CD4-positive, alpha-beta T cell treated with Interleukin-17A for 1 hour (primary cell): Measurements from ENCODE around the gene DGKQ.

ENCODE experiments used
- DNase-seq: peaks from one replicate; pipeline ENCODE4 v3.0.0-alpha.2; 2020

DGKQ gene

DNA sequence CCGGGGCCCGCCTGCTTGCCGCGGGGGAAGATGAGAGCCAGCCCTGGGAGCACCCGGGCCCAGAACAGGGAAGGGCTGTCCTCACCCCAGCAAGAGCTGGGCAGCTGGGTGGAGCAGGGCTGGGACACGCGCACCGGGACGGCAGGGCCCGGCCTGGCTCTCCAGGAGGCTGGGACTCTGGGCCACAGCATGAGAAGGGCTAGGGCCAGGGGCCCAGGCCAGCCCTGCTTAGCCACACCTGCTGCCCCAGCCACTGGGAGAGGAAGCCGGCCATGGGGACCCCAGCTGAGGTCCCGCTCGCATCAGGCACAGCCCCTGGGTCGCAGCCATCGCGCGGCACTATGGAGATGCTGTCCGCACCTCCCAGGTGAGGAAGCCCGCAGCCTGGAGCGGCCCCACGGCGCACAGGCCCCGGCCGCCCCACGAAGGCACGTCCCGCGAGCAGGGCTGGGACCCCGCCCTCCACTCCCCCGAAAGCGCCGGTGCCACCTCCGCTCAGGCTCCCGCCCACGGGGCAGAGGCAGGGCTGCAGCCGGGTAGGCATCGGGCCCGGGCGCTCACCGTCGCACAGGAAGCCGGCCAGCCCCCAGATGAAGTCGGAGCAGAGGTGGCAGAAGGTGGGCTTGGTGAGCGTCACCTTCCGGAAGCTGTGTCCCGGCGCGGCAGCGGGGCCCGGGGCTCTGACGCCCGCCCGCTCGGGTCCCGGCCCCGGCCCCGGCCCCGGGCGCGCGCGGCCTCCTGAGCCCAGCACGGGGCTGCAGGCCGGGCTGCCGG, 531 bp downstream of the DGKQ start:
- peak; percentile 67 for DNase-seq

DNA sequence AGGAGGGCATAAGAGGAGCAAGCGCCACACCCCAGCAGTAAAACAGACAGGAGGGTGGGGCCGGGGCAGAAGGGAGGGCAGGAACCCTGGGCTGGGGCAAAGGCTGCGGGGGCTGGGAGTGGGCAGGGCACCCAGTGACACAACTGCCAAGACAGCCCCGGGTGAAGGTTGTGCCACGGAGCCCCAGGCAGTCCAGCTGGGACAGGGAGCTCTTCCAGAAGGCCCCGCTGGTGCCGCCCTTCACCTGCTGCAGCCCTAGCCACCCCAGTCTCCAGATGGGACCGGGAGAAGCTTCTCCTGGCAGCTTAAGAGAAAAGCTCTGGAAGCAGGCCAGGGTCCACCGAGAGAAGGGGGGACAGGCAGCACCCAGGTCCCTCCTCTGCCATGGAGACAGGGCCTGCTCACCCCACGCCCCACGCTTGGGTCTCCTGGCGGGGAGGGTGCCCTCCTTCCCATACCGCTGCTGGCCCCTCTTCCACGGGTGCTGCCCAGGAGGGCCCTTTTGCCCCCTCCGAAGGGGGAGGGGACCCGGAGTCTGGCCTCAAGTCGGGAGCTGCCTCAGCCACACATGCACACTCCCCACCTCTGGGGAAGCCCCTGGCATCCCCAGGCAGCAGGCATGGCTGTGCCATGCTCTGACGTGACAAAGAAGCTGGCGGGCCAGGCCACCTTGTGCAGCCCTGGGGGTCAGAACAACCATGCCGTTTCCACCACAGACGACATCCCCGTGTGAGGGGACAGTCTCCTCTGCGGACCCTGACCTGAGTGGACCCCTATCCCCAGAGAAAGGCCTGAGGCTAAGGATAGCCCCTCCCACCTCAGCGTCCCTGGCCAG, 1.5 kb downstream of the DGKQ start:
- no peak for DNase-seq

DNA sequence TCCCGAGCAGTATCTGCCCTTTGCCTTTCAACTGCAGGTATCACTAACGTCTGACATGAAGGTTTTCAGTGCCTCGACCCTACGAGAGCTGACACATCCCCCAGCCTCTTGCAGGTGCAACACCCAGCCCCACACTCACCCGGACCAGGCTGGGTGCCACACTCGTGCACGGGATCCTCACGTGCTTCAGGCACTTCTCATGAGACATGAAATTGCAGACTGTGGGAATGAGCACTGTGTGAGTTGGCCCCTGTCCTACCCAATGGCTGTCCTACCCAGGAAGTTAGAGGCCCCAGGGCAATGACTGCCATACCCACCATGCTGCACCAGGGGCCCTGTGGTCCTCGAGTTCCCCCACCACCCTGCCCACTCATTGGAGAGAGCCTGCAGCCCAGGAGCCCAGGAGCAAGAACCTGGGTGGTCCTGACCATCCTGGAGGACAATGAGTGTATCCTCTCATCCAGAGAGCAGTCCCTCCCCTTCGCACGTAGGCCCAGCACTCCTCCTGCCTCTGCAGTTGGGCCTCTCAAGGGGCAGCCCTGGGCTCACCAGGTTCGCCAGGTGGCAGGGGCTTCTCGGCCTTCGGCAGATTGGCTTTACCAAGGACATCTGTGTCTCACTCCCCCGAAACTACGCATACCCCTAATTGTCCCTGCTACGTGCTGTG, 2.4 kb downstream of the DGKQ start:
- DNase-seq, result peak; percentile 5

DNA sequence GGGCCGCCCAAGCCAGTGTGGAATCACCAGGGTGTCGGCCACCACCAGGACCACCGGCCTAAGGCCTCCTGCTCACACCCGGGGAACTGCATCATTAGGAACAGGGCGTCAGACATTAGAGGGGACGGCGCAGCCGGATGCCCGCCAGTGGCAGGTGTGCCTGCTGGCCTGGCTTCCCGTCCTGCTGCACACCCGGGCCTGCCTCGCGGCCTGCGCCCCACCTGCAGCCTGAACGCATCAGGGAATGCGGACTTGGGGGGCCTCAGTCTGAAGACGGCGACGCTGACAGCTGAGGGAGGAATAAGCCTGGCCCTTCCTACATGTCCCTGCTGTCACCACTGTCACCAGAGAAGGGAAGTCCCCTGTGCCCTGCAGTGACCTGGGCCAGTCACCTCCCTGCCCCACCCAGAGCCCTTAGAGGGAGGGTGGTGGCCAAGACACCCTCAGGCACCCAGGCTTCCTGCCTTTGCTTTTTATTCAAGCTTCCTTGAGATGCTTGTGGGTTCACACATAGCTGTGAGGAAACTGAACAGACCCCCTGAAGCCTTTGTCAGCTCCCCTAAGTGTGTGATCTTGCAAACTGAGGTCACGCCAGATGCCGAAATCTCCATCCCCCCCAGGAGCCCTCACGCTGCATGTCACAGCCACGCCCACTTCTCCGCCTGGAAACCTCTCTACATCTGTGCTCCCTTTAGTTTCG, 3.2 kb downstream of the DGKQ start:
- DNase-seq, result peak; percentile 80

DNA sequence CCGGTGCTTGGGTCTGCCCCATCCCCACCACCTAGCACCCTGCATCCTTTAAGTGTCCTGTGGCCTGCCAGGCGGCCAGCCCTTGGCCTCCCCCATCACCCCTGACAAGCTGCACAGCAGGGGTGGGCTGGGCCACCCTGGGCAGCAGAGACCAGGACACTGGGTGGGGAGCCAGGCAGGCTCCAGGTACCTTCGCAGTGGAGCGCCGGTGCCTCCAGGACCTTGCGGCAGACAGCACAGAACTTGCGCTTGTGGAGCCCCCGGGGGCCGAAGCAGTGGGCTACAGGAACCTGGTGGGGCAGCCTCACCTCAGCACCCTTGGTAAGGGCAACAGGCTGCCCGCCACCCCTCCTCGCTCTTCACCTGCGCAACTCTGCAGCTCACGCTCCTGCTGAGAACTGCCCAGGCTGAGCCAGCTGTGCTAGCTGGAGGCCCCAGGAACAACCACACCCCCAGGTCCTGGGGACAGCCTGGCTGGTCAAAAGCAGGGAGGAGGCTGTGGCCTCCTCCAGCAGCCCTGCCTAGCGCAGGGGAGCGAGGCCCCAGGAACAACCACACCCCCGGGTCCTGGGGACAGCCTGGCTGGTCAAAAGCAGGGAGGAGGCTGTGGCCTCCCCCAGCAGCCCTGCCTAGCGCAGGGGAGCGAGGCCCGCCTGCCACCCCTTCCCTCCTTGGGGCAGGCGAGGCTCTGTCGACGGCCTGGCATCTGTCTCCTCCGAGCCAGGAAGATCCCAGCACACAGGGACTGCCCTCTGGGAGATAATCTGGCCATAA, 4.6 kb downstream of the DGKQ start:
- DNase-seq, result no peak

DNA sequence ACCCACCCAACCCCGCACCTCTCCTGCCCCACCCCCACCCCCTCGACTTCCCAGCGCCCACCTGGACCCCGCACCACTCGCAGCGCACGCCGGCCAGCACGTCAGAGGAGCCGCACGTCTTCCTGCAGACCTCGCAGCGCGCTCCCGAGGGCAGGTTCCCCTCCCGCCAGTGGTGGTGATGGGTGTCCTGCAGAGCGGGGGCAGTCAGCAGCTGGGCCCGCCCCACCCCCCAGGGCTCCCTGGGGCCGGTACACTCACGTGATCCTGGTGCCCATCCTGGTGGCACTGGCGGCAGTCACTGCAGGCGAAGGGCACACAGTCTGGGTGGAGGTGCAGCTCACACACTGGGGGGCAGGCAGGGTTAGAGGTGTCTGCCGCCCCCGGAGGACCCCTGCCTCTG, 5.1 kb downstream of the DGKQ start:
- DNase-seq, result no peak

DNA sequence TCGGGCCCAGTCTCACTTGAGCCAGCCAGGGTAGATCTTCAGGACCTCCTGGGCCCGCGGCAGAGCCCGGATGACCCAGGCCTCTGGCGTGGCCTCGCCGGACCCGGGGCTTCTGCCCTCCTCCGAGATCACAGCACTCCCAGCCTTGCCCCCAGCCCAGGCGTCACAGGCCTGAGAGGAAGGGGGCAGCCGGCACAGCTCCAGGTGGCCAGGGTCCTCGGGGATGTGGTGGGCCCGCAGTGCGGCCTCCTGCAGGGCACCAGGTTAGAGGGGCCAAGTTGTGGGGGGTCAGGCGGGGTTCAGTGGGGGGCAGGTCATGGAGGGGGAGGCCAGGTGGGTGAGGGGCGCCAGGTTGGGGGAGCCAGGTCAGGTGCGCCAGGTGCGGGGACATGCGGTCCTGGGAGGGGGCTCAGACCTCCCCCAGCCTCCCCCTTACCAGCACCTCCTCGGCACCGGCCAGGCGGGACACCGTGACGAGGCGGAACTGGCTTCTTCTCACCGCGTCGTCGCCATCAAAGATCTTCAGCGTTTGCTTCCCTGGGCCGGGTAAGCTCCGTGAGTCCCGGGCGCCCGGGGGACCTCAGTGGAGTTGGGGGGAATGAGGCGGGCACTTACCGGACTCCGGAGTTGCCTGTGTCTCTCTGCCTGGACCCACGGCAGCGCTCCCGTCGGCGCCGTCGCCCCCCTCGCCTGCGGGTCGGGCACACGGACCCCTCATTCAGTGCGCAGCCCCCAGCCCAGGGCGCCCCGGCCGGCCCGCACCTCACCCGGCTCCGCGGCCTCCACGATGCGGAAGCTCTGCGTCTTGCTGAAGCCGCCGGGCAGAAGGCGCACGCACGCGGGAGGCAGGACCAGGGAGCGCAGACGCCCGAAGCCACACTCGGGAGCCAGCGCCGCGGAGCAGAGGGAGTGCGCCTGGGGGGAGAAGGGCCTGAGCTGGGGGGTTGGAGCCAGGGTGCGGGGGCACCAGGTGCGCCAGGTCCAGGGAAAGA, 6.0 kb downstream of the DGKQ start:
- DNase-seq, result no peak

DNA sequence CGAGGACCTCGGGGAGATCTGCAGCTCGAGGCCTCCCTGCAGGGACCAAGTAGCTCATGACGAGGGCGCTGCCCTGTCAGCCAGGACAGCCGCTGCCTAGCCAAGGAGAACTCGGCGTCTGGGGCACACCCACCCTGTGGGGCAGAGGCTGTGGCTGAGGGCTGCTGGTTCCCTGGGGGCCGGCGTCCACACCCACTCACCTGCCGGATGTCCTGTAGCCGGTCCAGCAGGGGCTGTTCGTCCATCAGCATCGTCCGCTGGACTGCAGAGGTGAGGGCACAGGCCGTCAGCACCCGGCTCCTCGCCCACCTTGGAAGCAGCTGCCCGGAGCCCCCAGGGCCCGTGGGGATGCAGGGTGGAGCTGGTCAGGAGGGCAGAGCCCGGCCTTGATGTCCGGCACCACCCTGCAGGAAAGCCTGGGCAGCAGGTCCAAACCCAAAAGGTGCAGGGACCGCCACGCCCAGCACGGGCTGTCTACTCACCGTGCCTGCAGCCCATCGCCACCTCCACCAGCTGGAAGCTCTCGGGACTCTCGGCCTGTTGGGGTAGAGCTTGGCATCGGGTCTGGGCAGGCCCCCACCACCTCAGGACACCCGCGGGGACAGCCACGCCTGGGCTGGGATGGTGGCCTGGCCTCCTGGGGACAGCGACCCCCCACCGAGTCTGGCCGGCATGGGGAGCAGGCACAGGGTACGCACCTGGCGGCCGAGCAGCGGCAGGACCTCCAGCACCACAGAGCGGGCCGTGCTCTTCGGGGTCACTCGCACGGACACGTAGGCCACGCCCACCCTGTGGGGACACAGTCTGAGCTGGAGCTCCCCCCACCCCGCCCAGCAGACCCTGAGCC, 6.9 kb downstream of the DGKQ start:
- DNase-seq, result no peak

DNA sequence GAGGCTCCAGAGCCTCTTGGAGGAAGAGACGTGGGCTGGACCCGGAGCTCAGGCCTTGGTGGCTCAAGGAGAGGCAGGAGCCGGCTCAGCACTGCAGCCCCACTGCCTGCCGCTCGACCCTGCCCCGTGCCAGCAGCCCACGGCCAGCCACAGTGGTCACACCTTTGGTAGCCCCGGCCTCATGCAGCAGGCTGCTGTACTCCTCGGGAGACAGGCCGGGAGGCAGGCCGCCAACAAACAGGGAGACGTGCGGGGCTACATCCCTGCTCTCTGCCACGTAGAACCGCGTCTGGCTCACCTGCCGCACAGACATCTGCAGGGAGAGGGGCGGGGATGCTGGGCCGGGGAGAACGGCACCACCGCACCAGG, 7.6 kb downstream of the DGKQ start:
- DNase-seq, result no peak

DNA sequence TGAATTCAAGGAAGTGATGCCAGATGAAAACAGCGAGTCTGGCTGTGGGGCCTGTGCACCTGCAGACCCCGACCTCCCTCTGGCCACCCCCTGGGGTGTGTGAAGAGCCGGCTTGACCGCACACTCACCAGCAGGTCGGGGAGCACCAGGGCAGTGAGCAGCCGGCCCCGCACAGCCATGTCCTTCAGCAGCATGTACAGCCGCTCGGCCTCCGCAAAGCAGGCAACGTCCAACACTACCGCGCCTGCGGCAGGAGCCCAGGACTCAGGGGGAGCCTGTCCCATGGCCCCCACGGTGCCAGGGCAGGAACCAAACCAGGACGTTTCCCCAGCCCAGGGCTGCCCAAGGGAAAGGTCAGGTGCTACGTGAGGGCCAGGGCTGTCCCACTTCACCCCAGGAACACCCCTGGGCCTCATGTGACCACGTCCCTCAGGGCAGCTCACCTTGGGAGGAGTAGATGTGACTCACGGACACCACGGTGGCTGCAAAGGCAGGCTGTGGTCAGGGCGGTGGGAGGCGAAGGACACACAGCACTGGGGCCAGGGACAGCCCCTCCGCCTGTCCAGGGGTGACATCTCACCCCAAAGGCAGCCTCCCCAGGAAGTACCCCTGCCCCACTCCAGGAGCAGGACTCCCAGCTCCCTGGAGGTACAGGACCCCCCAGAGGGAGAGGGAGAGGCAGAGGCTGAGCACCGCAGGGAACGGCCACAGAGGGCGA, 8.2 kb downstream of the DGKQ start:
- DNase-seq, result no peak

DNA sequence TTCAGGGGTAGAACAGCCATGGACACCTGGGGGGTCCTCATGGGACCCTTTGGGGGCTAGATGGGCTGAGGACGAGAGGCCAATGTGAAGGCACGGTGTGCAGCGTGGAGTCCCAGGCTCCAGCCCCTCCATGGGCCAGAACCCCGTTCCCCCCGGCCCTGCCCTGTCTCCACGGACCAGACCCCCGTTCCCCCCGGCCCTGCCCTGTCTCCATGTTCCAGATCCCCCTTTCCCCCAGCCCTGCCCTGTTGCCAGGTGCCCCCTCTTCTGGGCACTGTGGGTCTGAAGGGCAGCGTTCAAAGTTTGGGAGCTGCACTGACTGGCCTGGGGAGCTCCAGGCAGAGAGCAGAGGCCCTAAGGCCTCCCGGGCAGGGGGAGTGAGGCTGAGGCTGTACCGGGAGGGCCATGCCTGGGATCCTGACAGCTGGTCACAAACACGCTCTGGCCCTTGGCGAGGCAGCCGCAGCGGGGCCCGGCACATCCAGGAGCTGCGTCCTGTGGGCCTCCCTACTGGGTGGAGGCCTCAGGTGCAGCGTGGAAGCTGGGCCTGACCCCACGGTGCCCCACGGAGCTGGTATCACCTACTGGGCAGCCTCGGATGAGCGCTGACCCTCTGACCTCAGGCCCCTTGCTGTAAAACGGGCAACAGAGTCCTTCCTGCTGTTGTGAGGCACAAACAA, 8.9 kb downstream of the DGKQ start:
- DNase-seq, result no peak

DNA sequence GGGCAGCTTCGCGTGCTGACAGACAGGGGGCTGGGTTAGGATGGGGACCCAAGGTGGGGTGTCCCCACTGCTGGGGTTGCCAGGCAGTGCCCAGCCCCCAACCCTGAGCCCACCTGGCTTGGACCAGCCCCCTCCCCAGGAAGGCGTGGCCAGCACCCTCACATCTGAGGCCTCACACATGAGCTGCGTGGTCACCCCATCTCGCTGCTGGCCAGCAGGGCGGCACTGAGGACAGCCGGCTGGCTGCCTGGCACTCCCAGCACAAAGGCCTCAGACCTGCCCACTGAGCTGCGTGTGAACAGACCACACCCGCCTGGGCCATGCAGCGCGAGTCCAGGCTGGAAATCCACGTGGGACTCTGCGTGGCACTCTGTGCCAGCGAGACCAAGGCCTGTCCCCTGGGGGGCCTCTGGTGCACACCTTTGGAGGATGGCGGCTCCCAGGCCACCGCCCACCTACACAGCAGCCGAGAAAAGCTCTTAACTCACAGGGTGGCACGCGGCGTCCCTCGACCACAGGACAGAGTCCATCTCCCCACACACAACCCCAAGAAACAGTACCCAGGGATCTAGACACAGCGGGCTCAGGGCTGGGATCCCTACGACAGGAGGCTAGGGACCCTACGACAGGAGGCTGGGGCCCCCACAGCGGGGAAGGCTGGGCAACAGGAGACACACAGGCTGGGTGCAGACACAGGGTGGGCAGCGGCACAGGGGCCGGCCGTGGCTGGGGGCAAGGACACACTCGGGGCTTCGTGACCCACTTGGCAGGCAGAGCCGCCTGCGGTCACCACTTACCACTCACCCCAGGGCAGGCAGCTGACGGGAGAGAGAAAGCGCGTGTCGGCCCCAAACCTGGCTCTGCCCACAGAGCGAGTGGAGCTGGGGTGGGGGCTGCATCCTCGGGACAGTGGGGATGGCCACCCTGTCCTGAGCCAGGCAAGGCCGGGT, 9.8 kb downstream of the DGKQ start:
- DNase-seq, result no peak

DNA sequence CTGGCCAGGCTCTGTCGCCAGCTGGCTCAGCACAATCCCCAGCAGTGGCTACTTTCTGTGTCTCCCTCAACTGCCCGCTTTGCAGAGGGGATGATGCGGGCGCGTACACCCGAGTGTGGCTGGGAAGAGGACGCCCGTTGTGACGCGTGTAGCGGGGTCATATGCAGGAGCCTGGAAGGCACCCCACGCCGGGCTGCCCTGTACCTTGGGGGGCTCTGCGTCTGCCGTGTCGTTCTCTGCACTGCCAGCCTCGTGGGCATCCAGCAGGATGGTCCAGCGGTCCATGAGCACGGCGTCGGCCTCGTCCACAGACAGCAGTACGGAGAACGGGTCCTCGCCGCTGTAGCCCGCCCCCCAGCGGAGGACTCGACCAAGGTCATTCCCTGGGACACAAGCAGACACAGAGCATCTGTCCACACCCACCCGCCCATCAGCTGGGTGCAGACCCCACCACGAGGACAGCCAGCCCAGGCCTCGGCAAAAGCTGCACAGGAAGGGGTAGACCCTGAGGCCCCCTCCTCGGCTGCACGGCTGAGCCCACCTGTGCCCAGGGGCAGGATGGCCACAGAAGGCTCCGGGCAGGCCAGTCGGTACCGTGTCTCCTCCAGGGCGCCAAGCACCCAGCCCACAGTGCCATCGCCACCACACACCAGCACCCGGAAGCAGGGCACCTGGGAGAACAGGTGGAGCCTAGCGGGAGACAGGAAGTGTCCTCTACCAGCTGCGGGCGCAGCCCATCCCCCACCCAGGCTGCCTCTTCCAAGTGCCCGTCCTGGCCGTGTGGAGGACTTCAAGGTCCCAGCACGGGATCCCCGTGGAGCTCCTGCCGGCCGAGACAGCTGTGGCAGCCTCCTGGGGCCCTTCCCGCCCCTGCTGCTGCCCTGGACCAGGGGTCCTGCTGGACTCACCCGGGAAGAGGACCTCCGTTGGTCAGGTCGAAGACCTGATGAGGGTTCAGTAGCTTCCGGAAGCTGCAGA, 10.8 kb downstream of the DGKQ start:
- no peak for DNase-seq

DNA sequence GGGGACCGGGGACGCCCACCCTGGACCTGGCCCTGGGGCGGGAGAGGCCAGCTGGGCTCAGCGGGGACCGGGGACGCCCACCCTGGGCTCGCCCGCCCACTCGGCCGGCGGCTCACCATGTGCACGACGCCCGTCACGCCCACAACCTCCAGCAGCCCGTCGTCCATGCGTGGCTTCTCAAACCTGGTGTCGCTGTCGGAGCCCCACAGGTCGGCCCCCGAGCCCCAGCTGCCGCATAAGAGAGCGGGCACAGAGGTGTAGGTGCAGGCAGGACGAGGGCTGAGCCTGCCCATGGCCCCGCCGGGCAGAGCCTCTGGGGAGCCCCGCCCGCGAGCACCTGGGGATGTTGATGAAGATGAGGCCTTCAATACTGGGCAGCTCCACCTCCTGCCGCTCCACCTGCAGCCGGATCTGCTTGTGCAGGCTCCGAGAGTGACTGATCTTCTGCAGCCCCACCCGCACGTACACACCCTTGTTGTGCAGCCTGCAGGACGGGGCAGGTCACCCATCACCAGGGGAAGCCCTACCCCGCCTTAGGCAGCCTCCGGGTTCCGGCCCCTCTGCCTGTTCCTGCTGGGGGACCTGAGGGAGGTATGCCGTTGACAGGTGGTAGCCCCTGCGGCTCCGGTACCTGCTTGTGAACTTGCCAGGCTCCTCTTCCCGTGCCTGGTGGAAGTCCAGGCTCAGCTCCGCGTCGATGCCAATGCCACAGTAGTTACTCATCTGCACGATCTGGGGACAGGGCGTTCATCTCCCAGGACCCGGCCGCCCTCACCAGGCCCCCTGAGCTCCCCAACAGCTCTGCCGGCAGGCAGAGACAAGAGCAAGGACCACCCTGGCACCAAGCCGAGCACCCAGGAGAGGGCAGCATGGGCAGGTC, 11.8 kb downstream of the DGKQ start:
- DNase-seq, result no peak

DNA sequence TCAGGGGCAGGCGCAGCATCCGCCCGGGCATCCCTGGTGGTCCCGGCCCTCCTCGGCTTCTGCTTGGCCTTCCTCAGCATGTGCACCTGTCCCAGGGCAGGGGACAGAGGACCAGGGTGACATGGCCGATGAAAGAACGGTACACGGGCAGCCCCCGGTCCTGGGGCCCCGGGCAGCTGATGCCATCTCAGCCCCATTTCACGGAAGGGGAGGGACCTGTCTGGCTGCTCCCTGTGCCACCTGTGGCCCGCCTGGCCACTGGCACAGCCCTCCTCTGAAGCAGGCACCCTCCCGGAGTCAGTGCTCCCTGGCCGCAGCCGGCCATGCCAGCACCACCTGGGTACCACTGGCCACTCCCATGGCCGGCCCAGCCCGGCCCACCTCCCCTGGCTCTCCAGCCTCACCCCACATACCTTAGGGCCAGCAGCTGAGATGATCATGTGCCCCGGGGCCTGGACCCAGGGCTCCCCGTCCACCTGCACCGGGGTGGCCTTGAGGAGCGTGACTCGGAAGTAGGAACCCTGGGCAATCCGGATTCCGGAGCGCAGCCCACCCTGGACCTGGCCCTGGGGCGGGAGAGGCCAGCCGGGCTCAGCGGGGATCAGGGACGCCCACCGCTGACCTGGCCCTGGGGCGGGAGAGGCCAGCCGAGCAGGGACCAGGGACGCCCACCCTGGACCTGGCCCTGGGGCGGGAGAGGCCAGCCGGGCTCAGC, 12.6 kb downstream of the DGKQ start:
- DNase-seq, result no peak
